ENCODE measurements around the gene SPINK6. TPM values are rescaled to one million over a fixed set of nuclear protein-coding genes. Genes with fewer than 3 reads are reported as not detected.

Gene SPINK6, protein sequence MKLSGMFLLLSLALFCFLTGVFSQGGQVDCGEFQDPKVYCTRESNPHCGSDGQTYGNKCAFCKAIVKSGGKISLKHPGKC
- total RNA-seq (ENCODE audit: low replicate concordance) = not detected in 2 replicates

DNA sequence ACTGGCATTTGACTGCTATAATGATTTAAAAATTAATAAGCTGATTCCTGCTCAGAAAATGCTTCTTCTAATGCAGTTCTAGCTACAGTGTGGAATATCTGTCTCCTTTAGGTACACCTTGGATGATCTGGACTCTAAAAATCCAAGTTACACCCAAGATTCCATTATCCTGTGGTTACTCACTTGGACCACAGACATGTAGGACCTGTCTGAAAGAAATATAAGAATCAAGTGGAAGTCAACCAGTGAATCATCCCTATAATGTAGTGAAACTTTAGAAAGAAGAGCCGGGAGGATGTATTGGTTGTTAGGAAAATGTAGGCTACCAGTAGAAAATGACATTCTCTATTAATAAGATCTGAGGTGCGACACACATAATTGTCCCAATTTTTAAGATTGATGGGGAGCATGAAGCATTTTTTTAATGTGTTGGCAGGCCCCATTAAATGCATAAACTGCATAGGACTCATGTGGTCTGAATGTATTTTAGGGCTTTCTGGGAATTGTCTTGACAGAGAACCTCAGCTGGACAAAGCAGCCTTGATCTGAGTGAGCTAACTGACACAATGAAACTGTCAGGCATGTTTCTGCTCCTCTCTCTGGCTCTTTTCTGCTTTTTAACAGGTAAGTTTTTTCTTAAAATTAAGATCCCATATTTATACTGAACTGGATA is at the start of gene SPINK6:
Gene SPINK6, plus strand, starts transcription at position 512 of the 673 bp plus-strand sequence. Its CDS starts 55 bp downstream, at position 567.

DNA sequence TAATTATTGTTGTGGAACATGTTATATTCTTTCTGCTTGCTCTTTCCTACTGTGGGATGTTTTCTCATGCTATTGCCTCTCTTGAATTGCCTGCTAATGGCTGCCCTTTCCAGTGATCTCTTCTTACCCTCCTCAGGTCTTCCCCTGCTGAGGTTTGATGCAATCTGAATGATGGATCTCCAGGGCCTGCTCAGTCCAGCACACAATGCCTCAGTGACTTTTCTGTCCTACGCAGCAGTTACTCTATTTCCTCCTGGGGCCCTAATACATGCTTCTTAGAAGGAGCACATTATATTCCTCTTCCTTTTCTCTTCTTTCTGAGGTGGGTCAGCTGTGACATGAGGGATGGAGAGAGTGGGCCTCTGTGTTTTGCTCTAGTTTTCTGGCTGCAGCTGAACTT is 34.6 kb upstream of the SPINK6 start, which contains the start of gene SPINK14:
Gene SPINK14, plus strand, starts transcription at position 301 of the 400 bp plus-strand sequence. CDS start 1,187 bp downstream, outside the sequence.

DNA sequence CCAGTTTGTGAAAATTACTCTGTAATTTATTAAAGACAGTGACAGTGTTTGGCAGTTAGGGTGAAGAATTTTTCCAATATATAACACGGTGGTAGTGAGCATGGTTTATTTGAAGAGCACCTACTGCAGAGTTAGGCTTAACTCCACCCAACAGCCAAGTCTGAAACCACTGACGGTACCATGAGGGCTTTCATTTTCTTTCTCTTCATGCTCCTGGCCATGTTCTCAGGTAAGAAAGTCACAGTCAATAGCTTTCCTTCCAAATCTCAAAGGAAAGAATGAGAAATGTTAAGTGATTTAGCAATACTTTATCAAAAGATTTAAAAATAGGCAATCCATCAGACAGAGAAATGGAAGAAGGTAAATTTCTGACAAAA is 35.6 kb downstream of the SPINK6 start, which contains the start of gene MARCOL:
Gene MARCOL, plus strand, starts transcription at position 108 of the 377 bp plus-strand sequence. Its CDS starts 73 bp downstream, at position 181.

Other genes with a start within 250 kb of the SPINK6 start
- gene SPINK5, start 139.1 kb upstream of the SPINK6 start, total RNA-seq (ENCODE audit: low replicate concordance) = not detected in 2 replicates
- not detected in 2 replicates for gene SPINK14, start 34.5 kb upstream of the SPINK6 start, total RNA-seq (ENCODE audit: low replicate concordance)
- gene MARCOL, start 35.5 kb downstream of the SPINK6 start, total RNA-seq (ENCODE audit: low replicate concordance) = not detected in 2 replicates
- not detected in 2 replicates for gene SPINK13, start 65.8 kb downstream of the SPINK6 start, total RNA-seq (ENCODE audit: low replicate concordance)
- not detected in 2 replicates for gene SPINK7, start 109.4 kb downstream of the SPINK6 start, total RNA-seq (ENCODE audit: low replicate concordance)
- not detected in 2 replicates for gene SPINK9, start 132.5 kb downstream of the SPINK6 start, total RNA-seq (ENCODE audit: low replicate concordance)
- gene FBXO38, start 180.9 kb downstream of the SPINK6 start, total RNA-seq (ENCODE audit: low replicate concordance) = 36.0 and 43.9 TPM in 2 replicates